Upper lobe of left lung (tissue), 4 donors: ENCODE data around the gene TBL1Y.

Experiments used
- CTCF ChIP-seq, 6 experiments: fragments of 450-650 bp in 4 of 6; fragments of 200-600 bp in 2 of 6; sonication (generic) in 2 of 6; IDR thresholded peaks; one replicate each; pipeline ENCODE4 v1.5.1; 2016 to 2019; ENCODE audit warnings: antibody characterized with exemption in 6 of 6
- POLR2A ChIP-seq, 4 donors: fragments of 450-650 bp; IDR thresholded peaks; one replicate each; pipeline ENCODE4 v1.5.1; 2016 to 2017; ENCODE audit warnings: antibody characterized with exemption in 4 of 4, mild to moderate bottlenecking in 2 of 4

GRCh38 chrY:6968191-6968590 lies 57.7 kb downstream of the TBL1Y start:
- TF ChIP-seq CTCF (IDR thresholded peaks at IDR 0.05), result no peak
- no peak for TF ChIP-seq POLR2A (IDR thresholded peaks at IDR 0.05)
